HG03565 (cell line): ENCODE measurements around the gene INAFM2.

ENCODE experiments used
- ATAC-seq: cut with Tn5 transposase; IDR thresholded peaks from one replicate; pipeline ENCODE4 v1.9.1; 2021; ENCODE audit warnings: mild to moderate bottlenecking, moderate library complexity; ENCODE audit not compliant: unreplicated experiment

Gene INAFM2

DNA sequence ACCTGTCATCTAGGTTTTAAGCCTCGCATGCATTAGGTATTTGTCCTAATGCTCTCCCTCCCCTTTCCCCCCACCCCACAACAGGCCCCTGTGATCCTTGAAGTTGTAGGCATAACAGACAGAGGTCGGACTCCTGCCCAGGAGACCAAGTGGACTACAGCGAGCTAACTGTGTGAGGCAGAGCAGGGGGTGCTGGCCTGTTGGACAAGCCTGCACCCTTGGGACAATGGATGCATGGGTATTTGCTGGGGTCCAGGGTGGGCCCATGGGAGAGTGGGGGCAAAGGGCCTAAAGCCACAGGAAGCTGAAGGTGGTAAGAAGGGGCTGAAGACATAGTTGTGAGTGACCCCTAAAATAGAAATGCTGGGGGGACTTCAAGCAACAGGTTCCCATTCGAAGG, 18.2 kb upstream of the INAFM2 start:
- ATAC-seq, result no peak

DNA sequence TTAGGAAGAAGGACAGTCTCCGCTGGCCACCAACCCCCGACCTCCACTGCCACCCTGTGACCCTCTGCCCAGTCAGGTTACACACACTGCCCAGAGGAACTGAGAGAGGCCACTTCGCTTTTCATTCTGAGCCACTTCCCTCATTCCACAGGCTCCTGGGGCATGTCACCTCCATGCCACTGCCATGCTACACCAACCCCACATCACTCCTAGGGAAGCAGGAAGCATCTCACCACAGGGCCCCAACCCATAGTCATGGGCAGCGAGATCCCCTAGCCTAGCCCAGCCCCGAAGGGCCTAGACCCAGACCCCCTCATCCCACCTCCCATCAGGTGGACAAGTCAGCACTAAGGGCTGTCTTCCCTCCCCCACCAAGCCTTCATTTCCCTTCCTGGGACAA, 17.1 kb upstream of the INAFM2 start:
- ATAC-seq, result no peak

DNA sequence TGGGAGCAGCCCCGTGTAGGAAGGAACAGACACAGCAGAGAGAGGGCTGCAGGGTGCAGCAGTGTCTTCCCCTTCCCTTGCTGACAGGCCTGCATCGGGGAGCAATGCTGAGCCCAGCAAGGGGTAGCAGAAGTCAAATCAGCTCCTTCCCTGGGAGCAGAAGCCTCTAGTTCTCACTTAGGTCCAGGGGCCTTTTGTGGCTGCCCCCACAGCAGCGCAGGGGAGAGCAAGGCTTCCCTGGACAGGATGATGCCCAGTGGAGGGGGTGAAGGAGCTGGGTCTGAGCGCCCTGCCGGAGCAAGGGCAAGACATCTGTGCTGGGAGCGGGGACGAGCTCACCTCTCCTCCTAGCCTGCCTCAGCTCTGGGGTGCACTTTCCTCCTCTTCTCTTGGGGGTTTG, 16.6 kb upstream of the INAFM2 start:
- no peak for ATAC-seq

GRCh38 chr15:40307421-40308211, 15.9 kb upstream of the INAFM2 start, which contains the start of gene PLCB2:
Gene PLCB2 (minus strand): TSS chr15:40307935. CDS start chr15:40307672, 263 bp downstream.
- ATAC-seq, result no peak

GRCh38 chr15:40309344-40309862, 14.1 kb upstream of the INAFM2 start:
- ATAC-seq, result no peak

DNA sequence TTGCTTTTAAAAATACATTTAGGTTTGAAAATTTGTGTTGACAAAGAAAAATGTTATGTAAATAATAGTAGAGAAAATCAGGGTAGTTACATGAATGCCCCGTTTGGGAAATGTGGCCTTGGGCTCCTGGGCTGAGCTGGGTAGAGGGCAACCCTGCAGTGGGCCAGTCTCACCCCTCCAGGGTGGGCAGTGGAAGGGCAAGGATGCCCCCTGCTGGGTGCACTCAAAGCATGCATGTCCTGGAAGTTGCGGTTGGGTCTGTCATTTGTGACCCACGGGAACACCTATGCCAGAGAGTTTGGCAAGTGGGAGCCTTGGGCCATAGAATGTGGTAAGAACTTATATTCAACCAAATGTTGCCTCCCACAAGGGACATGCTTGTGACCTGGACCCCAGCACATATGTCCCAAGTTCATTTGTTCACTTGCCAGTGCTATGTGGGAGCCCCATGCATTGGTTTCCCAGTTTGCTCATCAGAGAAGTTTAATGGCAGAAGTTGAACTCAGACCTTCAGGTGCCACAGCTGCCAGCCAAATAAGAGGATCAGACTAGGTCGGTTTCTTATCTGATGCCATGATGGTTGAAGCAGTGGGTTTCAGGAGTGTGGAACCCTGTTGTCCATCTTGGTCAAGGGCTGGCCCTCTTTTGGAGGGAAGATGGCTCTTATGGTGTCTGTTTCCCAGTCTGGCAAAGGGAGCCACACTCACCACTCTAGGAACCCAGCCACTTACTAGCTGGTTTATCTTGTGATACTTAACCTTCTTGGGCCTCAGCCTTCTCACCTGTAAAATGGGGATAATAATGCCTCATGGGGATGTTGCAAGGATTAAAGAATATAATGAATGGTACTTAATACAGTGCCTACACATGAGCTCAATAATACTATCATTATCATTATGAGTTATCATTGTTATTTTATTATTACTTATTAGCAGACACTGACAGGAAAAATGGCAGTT, 13.2 kb upstream of the INAFM2 start:
- no peak for ATAC-seq

DNA sequence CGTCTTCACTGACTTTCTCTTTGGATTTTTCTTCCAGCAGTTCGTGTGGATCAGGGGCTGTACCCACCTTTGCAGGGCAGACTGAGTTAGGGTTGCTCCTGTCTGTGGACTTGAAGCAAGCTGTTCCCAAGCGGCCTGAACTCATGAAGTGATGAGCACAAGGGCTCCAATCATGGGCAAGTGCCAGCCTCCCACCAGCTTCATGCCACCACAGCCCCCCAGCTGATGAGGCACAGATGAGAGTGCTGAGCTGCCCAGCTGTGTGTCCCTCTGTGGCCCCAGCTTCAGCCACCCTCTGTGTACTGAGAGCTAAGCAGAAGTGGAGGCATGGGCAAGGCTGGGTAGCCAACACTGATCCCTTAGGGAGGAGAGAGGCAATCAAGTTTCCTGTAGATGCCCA, 12.5 kb upstream of the INAFM2 start:
- ATAC-seq, result no peak

GRCh38 chr15:40312370-40313158, 10.9 kb upstream of the INAFM2 start:
- no peak for ATAC-seq

- no peak for ATAC-seq
These were observed 9.7 kb upstream of the INAFM2 start for GRCh38 chr15:40313531-40314398.

DNA sequence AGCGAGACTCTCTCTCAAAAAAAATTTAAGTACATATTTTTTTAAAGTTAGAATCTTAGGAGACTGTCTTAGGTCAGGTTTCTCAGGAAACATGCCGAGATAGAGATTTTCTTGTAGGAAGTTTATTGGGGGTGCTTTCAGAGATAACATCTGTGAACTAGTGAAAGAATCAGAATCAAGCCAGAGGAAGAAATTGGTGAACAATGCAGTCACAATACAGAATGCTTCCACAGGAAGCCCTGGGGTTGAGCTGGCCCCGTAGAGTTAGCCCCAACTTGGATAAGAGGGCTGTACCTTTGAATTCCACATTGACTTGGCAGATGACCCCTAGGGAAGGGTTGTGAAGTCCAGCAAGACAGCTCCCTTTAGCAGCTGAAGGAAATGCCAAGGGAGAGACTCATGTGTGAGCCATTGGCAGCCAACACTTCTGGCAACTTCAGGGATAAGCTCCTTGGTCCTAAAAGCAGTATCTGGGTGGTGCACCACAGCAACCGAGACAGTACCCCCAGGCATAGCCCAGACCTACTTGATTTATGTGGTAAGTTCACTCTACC, 8.7 kb upstream of the INAFM2 start:
- ATAC-seq, result no peak

DNA sequence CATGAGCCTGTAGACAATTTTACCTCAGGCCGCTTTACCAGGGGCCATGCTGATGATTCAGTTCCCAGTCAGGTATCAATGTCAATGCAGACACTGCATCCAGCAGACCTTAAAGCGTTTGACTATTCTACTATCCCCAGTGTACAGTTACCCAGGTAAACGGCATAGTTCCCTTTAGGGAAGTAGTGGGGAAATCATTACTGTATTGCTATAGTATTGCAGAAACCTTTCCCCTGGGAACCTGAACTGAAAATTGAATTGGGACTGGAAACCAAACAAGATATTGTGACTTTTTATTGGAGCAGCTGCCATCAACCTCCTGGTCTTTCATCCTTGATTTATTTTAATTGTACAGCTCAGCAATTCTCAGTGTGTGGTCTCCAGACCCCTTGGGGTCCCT, 6.6 kb upstream of the INAFM2 start:
- no peak for ATAC-seq

DNA sequence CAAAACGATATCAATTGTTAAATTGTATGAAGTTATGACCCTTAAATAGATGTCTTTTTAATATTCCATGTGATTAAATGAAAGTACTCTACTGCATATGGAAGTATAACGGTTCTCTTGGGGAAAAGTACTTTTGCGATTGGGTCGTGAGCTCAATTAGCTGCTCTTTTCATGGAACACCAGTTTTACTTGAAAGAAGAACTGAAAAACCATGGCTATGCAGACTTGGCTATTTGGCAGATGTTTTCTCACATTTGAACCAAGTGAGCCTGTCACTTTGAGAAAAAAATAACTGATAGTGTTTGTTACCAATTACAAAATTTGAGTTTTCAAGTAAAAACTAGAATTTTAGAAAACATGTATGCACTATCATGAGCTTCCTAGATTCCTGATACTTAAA, 5.9 kb upstream of the INAFM2 start:
- ATAC-seq, result no peak

GRCh38 chr15:40320409-40320808, 3.1 kb upstream of the INAFM2 start:
- ATAC-seq, result no peak

DNA sequence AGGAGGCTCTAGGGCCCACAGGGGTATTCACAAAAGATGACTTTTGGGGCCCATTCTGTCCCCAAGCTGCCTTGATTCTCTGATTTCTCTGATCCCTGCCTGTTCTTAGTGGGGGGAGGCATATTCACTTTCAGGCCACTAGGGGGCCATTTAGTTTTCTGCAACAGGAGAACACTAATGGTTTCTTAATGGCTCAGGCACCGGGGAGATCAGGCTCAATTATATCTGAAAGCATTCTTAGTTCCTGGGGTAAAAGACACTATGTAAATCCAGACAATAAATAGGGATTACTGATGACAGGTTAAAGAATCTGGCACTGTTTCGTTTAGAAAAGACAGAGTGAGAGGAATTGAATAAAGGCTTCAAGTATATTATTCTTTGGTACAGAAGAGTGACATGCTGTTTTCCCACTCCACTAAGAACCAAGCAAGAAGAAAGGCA, 2.5 kb upstream of the INAFM2 start:
- no peak for ATAC-seq

DNA sequence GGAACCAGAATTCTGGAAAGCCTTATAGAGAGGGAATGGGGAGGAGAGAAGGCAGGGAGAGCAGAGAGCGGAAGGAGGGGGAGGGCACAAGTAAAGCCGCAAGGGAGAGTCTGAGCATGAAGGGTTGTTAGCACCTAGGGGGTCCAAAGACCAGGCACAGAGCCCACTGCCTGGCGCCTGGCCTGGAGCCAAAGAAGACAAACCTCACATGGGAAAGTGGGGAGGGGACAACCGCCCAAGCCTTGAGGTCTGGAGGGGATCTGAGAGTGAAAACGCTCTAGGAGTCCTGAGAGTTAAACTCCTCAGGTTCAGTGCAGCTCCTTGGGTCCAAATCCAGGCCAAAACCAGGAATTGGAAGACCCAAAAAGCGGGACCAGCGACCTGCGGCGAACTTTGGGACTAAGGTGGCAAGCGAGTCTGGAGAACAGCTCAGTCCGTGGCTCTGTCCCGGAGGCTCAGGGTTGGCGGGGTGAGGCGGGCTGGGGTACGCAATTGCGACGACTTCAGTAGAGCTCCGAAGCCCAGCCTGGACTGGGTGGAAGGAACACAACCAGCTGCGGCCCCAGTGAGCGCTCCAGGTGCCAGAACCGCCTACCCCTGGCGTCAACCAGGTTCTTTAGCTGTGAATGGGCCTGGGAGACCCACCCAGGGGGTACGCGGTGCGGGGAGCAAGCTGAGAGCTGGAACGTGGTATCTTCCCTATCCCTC, 807 bp upstream of the INAFM2 start:
- no peak for ATAC-seq

GRCh38 chr15:40323953-40324937, 753 bp downstream of the INAFM2 start:
- ATAC-seq, result peak; percentile 9

- ATAC-seq, result no peak
These were observed 1.7 kb downstream of the INAFM2 start for GRCh38 chr15:40325188-40325587.

DNA sequence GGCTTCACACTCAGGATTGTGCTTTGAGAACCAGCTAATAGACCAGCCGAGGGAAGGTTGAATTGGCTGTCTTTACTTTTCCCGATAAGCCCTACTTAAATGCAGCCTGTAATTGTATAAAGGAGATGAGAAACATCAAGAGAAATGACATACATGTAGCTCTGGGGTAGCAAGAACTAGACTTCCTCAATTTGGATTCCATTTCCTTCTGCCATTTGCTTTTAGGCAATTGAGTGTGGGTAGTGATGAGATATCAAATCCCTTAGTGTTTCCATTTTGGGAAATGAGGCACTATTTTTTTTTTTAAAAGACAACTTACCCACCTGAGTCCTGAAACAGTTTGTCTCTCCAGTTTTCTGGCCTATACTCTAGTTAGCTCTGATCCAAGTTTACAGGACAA, 2.2 kb downstream of the INAFM2 start:
- no peak for ATAC-seq
